HG02938 (cell line): ENCODE data around the gene CAPN12.

Experiments
- ATAC-seq: cut with Tn5 transposase; IDR thresholded peaks from one replicate; pipeline ENCODE4 v1.9.1; 2021; ENCODE audit warnings: mild to moderate bottlenecking, moderate library complexity; ENCODE audit not compliant: unreplicated experiment

Gene CAPN12

DNA sequence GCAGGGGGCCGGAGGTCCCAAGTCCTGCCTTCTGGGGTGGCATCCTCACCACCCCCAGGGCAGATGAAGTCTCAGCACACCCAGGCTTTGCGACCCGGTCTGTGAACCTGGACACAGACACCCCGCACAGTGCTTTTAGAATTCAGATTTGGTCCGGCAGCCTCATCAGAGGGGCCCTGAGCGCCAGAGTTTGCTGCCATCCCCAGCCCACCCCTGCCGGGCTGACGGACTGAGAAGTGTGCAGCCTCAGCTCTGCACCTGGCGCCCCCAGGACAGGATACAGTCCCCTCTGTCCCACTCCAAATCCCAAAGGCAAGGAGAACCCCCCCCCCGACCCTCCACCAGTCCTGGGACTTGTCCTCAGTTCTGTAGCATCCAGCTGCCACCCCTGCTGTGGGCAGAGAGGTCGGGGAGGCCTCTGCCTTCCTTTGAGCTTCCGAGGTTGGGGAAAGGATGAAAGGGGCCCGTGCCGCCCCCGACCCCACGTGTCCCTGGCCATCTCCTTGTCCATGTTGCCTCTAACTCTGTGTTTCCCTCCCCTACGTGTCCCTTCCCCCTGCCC is 16.9 kb downstream of the CAPN12 start:
- no peak for ATAC-seq

- ATAC-seq: no peak
Observed at GRCh38 chr19:38726761-38727301, 17.4 kb downstream of the CAPN12 start.

DNA sequence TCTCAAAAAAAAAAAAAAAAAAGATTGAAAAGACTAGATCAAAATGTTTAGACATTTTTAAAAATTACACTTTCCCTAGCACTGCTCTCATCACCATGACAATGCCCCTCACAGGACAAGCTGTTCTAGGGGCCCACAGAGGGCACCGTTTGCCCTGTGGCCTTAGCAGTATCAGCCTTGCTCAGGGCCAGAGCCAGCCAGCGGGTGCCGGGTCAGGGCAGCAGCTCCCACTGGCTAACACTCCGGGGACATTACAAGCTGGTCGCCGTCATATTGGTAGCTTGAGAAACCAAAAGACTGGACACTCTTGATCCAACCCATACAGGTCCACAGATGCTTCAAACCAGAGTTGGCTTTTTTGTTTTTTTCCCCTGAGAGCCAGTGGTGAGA is 18.0 kb downstream of the CAPN12 start:
- no peak for ATAC-seq

- no peak for ATAC-seq
Observed at GRCh38 chr19:38725469-38726283, 18.6 kb downstream of the CAPN12 start.

GRCh38 chr19:38723990-38724854 is 20.1 kb downstream of the CAPN12 start:
- no peak for ATAC-seq

- ATAC-seq: no peak
Observed at GRCh38 chr19:38723606-38723965, 20.7 kb downstream of the CAPN12 start.

DNA sequence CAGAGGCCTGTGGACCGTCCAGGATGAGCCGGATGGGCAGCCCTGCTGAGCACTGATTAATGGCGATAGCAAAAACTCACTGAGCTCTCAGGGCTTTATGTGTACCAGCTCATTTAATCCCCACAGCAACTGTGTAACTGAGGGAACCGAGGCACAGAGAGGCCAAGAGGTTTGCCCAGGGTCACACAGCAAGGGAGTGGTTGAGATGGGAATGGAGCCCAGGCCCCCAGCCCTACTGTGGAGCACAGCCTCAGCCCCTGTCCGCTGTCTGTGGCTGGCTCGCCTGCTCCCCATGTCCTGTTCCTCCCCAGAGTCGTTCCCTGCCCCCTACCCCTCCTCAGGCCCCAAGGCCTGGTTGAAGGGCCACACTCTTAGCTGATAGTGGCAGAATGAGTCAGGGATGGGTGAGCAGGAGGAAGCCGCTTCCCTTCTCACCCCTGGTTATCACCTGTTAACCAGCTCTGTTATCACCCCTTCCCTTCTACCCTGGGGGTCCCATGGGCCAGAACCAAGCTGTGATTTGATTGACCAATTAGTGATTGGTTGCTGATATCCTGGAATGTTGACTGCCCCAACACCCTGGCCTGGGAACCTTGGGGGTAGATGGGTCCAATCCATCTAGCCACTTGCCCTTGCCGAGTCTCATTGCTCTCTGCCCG is 21.2 kb downstream of the CAPN12 start:
- no peak for ATAC-seq

- no peak for ATAC-seq
Observed at GRCh38 chr19:38721979-38722773, 22.1 kb downstream of the CAPN12 start.

DNA sequence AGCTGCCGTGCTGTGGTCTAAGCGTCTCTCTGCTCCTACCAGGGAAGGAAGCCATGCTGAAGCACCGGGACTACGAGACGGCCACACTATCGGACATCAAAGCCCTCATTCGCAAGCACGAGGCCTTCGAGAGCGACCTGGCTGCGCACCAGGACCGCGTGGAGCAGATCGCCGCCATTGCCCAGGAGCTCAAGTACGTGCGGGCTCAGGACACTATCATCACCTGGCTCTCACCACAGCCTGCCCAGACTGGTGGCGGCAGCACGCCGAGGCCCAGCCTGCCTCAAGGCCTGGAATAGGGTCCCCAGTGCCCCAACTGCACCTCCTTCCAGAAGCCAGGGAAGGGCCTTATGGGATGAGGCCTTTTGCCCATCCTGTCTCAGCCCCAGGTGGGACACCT is 22.8 kb downstream of the CAPN12 start:
- no peak for ATAC-seq

DNA sequence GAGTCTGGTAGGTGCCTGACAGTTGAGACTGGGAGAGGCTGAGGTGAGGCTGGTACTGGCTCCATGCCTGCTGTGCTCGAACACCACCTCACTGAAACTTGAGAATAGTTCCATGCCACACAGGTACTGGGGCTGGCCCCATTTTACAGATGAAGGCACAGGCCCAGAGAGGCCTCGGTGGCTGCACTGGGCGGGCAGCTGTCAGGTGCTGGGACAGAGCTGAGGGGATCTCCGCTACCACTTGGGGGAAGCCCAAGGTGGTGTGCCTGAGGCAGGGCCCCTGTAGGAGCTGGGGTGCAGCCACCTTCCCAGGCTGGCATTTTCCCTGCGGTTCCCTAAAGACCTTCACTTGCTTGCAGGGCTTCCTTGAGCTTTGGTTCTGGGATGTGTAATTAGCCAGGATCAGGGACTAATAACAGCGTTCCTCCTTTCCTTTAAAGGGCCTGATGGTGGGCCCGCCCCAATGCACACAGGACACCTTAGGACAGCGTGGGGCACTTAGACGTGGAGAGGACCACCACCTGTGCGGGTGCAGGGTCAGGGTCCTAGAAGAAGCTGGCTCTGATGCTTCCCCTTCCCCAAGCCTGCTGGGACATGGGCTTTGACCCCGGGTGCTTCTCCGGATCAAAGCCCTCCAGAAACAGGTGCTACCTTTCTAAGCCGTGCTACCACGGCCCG is 23.6 kb downstream of the CAPN12 start:
- ATAC-seq: no peak

DNA sequence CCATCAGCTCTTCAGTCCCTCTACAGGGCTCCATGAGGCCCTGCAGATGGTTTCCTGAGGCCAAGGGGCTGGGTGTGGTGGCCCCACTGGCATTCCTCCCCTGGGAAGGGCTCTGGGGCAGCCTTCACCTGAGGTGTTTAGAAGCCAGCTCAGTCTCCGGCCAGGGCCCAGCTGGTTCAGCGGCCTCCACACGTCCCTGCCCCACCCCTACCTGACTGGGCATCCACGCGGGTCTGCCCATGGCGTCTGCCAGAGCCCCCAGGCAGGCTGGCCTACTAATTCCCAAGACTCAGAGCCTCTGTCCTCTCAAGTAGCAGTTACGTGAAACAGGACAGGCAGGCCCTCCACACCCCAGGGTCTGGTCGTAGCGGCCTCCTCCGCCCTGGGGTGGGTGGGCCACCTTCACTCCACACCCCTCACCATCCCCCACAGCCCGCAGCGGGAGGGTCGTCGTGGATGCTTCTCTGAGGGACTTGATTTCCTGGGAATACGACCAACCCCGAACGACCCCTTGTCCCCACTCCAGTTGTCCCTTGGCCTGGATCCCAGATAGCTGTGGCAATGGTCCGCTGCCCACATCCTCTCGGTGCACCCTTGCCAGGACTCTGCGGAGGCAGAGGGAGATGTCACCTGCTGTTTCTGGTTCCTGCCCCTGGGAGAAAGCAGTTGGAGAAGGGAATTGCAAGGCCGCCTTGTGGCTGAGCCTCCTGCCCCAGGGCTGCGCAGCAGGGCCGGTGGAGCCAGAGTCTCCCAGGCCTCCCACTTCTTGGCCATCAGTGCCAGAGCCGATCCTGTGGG is 24.3 kb downstream of the CAPN12 start:
- no peak for ATAC-seq

DNA sequence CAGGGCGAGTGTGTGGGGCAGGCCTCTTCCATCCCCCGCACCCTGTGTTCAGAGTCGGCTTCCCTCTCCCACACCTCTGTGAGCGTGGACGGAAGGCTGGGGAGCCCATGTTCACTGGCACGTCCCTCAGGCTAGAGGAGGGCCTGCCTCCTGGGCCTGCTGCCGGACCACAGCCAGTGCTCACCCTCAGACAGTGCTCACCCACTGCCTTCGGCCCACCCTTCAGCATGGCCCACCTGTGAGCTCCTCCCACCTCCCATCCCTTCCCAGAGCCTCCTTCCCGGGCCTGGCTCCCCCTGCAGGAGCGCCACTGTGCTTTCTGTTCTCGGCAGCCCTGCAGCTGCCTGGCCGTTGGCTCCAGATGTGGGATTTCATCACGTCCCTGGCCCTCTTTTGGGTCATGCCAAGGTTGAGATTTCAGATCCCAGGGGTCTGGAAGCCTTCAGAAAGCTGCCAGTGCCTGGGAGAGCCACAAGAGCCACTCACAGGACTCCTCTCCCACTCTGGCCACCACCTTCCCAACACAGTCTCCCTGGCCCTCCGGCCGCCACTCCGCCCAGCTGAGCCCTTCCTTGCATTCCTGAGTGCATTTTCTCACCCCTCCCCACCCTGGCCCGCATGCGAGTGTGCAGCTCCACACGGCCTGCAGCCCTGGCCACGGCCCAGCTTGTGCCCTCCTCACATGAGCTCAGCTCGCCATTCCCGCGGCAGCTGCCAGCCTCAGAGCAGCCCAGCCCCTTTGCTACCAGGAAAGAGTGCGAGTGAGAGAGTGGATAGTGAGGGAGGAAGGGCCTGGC is 25.3 kb downstream of the CAPN12 start:
- ATAC-seq: no peak

DNA sequence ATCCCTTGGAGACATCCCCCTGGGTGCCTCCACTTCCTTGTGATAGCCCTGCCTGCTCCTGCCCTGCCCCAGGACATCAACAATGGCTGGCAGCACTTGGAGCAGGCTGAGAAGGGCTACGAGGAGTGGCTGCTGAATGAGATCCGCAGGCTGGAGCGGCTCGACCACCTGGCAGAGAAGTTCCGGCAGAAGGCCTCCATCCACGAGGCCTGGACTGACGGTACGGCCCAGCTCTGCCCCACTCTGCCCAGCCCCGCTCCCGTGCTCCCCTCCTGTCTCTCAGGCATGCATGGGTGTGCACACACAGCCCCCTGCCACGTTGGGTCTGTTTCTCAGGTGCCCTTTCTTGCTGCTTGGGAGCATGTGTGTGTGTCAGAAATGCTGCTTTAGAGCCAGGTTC is 26.4 kb downstream of the CAPN12 start:
- no peak for ATAC-seq

GRCh38 chr19:38717051-38717450 is 27.2 kb downstream of the CAPN12 start:
- ATAC-seq: no peak

DNA sequence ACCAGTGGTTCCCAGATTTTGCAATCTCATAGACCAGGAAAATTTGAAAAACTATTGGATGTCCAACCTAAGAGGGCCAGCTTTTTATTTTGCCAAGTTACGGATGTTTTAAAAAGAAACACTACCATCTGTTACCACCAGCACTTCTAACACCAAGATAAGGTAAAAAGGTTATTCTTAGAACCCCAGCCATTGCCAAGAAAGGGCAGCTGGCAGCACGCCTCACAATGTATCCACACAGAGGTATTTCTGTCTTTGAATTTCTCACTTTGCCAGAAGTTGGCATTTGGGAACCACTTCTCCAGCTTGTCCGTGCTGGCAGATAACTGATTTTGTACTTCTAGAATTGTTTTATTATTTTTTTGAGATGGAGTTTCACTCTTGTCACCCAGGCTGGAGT is 28.7 kb downstream of the CAPN12 start:
- no peak for ATAC-seq

- ATAC-seq: no peak
Observed at GRCh38 chr19:38714354-38714778, 29.9 kb downstream of the CAPN12 start.

GRCh38 chr19:38713865-38714264 is 30.4 kb downstream of the CAPN12 start:
- ATAC-seq: no peak

DNA sequence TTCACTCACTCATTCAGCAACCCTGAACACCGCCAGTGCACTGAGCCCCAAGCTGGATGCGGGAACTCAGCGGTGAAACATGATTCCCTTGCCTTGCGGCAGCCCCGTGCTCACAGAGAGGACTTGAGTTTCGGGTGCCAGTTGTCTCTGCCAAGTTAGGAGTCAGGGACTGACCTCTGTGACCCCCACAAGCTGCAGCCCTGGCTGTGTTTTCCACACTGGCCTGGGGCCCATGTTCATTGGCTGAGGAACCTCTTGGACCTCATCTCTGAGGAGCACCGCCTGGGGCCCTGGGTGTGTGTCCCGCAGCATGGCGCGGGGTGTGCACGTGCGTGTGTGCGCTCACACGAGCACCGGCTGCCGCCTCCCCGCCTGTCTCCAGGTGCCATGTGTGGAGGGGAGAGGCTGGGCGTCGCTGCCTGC is 31.0 kb downstream of the CAPN12 start:
- ATAC-seq: no peak
